ENCODE measurements around the gene TOMM70.
"Not testable (repeated sequence)": the region's sequence is repeated elsewhere in the genome, so short reads cannot be mapped to it uniquely, and the experiment has no call there.

The TOMM70 gene

DNA sequence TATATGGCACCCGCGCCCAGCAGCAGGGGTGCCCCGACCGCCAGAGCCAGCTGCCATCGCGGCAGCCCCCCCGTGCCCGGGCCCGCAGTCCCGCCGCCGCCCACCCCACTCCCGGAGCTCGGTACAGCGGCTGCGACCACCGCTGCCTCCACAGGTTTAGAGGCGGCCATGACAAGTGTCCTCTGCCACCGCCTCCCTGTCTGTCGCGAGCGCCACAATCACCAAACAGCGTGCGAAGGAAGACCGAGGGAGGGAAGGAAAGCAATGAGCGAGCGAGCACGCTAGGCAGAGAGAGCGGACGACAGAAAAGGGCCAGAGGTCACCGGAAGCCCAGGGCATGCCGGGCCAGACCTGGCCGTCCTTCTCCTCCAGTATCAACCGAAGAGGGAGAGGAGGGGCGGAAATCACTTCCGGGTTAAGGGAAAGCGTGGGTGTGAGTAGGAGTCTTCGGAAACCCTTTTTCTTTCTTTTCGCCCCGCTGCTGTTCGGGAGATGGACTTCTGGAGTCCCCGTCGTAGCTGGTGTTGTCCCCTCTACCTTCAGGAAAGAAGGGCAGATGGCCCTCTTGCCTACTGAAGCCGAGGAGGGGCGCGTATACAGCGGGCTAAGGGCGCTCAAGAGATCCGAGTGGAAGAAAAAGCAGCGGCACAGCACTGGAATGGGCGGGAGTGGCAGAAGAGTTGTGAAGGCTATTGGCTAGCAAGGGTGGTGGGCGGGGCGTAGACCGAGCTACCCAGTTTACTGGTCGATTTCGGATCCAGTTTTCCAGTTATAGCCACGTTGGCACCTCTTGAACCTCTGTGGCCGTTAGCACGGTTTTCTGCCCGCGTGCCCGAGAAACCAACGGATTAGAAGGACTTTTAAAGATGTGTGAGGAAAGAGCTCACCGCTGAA is at the start of gene TOMM70, which contains the start of gene LNP1:
TOMM70 (minus strand) TSS at position 310 of the 894 bp plus-strand sequence; CDS start at position 170, 140 bp downstream.
LNP1 (plus strand) TSS at position 760 of the 894 bp plus-strand sequence. CDS start 28,191 bp downstream, outside the sequence.
- peak; percentile 99 for DNase-seq

DNA sequence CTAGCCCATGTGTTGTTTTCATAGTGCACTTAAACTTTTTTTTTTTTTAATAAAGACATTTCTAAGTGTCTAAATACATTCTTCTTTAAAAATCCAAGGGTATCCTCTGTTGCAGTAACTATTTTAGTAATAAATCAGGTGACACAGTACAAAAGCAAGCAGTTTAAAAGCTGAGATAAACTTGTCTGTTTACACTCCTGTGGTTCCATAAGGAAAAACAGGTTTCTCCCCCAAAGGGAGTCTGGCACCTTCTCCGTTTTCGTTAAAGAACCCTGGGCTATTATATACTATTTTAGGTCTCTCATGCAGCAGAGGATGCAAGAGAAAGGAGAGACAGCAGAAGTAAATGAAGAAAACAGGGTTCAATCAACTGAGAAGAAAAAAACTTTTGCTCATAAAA is 48.3 kb upstream of the TOMM70 start:
- DNase-seq: no peak

DNA sequence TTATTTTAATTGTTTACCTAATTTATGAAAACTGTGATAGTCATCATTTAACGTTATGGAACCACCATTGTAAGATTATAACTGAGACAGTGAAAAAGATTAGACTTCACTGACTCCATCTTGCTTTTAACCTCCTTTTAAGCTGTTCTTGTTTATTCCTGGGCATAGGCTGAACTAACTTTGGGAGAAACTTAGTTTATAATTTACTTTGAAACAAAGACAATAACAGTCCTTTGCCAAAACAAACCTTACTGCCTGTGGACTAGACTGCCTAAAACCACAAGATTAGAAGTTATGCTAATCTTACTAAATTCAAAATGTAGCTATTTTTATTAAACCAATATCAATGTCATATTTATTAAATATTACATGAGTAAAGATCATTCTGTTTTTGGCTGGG is 47.2 kb upstream of the TOMM70 start:
- DNase-seq: no peak

DNA sequence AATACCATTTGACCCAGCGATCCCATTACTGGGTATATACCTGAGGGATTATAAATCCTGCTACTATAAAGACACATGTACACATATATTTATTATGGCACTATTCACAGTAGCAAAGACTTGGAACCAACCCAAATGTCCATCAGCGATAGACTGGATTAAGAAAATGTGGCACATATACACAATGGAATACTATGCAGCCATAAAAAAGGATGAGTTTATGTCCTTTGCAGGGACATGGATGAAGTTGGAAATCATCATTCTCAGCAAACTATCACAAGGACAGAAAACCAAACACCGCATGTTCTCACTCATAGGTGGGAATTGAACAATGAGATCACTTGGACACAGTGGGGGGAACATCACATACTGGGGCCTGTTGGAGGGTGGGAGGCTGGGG is 46.2 kb upstream of the TOMM70 start:
- not testable (repeated sequence) for DNase-seq

DNA sequence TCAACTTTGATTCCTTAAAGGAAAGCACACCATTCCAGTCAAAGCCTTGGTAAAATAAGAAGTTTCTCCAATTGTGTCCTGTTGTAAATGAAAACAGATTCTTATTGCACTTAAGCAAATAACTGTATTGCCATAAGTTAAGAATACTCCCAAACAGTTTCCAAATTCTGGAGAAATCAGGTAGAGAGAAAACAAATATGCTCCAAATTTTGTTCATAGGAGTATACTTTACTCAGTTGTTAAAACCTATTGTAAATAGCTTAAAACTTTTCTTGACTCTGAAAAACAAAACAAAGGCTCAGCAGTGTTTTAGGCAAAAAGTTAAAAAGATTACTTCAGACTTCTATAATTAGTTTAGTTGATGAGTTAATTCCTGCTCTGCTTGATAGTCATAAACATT is 42.8 kb upstream of the TOMM70 start:
- DNase-seq: no peak

DNA sequence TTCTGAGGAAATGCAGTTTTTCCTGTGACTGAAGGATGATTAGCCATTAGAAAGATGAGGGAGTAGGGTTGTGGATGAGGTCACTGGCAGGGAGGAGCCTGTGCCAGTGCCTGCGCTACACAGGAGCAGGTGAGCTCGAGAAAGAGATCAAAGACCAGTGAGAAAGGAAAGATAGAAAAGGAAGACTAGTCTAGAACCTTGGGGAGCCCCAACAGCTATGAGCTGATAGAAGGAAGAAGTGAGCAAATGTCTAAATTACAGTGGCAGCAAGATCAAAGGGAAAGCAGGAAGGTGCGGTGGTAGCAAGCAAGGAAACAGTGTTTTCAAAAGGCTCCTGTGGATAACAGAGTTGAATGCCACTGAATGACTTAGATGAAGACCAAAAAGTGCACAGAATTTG is 40.0 kb upstream of the TOMM70 start:
- no peak for DNase-seq

DNA sequence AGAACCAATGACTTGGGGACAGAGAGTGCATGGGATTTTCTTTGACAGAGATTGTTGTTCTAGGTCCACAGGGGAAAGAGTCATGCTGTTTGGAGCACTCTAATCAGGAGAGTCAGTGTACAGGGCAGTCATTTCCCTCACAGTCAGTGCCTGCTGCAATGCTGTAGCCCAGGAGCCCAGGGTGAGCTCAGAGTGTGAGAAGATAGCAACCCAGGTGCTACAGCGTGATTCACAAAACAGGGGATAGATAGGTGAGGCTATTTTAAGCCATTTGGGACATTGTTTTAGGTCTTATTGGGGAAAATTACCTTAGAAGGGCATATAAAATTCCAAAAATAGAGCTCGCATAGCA is 37.7 kb upstream of the TOMM70 start:
- DNase-seq: no peak

DNA sequence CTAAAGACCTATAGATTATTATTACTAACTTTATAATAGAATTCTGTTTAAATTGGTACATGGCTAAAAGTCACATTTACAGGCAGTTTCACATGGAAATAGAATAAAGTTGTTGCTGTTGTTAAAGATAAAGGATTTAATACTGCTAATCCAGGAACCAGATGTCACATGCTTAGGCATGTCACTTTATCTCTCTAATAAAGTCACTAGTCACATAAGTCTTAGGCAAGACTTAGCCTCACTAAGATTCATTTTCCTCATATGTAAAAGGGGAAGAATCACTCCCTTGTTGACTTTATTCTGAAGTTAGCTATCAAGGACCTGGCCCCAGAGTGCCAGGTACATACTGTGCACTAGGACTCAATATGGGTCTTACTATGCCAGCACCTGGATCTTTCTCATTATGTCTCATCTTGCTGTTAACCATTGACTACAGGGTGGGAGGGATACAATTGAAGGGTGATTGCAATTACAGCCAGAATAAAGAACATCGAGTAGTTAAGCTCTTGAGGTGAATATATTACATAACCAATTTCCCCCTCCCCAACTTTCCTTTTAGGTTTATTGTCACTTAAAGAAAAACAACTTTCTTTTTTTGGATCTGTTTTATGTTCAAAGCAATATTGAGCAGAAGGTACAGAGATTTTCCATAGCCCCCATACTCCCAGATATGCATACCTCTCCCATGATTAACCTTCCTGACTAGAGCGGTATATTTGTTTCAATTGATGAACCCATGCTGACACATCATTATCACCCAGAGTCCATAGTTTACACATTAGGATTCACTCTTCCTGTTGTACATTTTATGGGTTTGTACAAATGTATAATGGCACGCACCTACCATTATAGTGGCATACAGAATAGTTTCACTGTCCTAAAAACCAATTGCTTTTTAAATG is 37.1 kb upstream of the TOMM70 start:
- DNase-seq: no peak

DNA sequence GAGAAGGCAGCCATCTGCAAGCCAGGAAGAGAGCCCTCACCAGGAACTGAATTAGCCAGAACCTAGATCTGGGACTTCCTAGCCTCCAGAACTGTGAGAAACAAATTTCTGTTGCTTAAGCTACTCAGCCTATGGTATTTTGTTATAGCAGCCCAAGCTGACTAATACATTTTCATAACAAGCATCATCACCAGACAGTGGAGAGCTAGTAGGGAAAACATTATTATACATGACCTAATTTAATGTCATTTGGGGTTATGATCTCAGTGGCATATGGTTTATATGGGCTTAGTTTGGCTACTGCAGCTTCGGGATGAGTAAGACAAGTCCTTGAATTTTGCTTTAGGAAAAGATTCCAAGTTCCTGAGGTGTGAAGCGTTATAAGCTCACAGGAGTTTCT is 36.1 kb upstream of the TOMM70 start:
- DNase-seq: no peak

DNA sequence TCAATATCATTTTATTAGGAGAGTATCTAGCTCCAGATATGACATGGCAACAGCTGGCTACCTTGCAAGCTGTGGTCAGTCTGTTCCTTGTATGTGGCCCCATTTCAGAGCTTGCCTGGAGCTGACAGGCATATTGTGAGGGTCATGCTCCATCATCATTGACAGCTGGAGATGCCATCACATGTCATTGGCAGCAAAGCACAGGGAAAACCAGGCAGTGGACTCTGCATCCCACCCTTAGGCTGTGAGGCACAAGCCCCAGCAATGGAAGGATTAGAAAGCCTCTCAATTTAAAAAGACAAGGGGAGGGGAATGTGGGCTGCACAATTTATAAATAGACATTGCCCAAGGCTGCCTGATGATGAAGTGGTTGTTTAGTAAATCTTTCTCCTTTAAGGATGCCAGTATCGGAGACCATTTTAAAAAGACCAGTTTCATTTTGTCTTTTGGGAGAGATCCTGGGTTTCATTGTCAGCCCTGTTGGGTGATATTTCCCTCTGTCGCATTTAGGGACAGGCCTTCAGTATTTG is 28.4 kb upstream of the TOMM70 start:
- DNase-seq: no peak

DNA sequence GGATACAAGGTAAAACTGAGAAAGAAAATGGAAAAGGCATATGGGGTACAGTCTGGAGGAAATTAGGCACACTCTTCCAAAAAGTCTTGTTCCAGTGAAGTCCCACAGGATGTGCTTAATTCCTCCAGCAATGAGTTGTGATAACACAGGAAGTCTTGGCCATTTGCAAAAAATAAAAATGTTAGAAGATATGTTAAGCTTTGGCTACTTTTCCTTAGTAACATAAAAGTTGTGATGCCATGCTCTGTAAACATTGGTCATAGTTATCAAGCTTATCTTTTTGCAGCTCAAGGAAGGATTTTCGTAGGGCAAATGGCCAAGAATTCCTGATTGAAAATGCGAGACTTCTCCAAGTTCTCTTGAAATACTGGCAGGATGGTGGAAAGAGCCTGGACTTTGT is 26.8 kb upstream of the TOMM70 start:
- peak; percentile 59 for DNase-seq

DNA sequence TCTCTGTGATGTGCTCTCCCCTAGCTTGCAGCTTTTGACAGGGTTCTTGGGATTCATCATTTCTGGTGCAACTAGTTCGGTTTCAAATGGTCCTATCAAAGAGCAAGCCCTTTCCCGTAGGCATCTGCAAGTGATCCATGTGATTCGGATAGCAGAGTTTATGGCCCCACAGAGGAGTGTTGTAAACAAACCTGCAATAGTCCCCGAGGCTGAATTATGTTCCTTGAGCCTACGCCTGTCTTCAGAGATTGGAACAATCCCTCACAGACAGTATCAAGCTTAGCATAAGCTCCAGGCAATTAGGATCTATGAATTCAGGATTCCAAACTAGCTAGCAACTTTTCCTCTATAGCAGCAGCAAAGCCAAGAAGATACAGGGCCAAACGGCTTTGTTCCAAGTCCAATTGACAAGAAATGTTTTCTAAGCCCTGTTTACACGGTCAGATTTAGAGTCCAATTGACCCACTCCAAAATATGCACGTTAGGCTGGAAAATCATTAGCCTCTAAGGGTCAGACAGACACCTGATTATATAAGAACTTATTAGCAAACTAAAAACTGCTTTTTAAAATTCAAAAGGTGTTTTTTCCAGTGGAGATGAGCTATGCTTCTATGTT is 25.3 kb upstream of the TOMM70 start:
- DNase-seq: no peak

DNA sequence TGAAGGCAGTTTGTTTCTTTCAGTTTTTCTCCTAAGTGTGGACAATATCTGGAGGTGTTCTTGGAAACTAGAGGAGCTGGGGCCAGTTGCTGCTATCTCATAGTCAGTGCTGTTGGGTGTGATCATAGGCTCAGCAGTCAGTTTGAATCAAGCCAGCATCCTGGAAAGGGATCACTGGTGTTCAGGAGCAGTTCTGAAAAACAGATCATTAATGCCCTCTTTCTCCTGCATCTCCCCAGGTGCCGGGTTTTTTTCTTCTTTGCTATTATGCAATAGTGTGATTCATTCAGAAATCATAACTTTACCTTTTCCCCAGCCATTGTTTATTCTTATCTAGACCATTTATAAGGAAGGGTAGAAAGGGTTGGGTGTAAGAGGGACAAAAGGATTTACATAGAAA is 24.4 kb upstream of the TOMM70 start:
- peak; percentile 42 for DNase-seq

DNA sequence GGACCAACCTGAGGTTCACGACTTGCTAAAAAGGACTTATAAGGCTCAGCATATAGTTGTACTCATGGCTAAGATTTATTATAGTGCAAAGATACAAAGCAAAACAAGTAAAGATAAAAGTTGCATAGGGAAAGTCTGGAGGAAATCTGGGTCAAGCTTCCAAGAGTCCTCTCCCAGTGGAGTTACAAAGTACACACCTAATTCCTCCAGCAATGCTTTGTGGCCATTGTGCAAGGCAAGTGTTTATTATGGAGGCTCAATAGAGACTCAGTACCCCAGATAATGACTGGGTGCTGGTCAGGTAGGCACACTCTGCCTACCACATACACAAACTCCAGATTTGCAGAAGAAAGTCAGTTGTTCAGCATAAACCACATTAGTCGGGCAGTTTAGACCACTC is 23.4 kb upstream of the TOMM70 start:
- DNase-seq: no peak

DNA sequence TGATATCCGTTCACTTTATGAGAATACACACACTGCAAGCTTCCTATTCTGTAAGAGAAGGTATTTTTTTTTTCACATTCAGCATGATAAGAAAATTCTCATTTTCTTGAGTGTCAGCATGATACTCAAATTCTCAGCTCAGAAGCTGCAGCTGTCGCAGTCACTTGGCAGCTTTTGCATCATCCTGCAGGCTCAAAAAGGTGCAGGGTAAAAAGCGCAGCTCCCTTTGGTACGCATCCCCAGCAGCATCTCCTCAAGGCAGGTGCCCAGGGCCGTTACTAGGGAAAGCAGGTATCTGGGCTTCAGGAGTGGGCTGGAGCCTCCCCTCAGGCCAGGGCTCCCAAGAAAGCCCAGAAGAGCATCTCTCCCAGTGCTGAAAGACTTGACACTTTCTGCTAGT is 22.7 kb upstream of the TOMM70 start:
- DNase-seq: no peak

DNA sequence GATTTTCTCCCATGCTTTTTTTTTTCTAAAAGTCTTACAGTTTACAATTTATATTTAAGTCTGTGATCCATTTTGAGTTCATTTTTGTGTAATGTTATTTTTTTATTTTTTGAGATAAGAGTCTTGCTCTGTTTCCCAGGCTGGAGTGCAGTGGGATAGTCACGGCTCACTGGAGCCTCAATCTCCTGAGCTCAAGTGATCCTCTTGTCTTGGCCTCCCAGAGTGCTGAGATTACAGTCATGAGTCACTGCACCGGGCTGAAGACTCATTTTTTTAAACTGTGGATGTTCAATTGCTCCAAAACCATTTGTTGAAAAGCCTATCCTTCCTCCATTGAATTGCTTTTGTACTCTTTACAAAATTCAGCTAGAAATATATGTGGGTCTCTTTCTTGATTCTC is 20.0 kb upstream of the TOMM70 start:
- no peak for DNase-seq

DNA sequence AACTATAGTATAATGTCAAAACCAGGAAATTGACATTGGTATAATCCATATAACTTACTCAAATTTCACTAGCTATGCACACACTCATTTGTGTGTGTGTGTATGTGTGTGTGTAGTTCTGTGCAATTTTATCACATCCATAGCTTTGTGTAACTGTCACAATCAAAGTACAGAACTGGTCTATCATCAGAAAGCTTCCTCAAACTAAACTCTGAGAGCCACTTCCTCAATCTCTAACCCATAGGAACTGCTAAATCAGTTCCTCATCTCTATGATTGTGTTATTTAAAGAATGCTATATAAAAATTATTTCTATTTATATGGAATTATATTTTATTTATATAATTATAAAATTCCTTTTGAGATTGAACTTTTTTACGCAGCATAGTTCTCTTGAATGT is 18.5 kb upstream of the TOMM70 start:
- no peak for DNase-seq

DNA sequence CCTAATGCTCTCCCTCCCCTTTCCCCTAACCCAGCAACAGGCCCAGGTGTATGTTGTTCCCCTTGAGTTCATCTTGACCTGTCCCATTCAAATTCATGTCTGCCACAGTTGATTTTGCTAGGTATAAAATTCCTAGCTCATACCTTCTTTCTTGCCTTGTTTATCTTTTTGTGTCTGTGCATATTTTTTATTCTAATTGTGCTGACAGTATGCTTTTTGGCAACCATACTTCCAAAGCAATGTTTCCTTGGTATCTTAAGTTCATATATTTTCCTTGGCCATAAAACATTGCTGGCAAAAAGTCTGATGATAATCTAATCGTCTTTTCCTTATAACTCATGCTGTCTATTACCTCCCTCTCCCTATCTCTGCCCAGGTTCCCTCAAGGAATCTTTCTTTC is 16.0 kb upstream of the TOMM70 start:
- DNase-seq: no peak

DNA sequence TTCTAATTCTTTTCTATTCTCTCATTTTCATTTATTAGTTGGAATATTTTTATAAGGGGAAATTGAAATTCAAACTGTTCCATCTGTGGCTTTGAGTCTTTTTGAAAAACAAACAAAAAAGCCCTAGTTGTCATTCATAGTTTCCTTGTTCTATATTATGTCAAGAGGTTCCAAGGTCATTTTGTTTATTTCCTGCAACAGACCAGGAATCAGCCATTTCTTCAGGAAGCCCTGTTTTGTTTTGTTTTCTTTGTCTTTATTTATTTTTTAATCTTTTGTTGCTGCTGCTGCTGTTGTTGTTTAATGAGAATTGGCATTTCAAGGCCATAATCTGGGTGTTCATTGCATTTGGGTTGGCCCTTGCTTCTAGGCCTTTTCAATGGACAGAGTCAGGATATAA is 15.3 kb upstream of the TOMM70 start:
- no peak for DNase-seq

DNA sequence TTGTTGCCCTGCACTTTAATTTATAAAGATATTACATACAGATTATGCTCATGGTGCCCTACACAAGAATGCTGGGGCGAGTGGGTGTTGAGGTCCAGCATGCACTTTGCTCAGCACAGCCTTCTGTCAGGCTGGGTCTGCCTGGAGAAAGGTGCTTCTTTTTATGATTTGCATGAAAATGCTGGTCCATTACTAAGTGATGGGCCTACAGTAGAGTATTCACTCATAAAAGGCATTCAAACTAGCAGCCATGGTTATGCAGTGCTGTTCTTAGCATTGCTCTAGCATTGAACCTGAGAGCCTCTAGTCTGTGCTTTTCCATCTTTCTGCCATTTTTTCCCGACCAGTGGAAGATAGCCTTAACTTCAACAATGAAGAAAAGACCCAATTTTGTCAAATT is 12.7 kb upstream of the TOMM70 start:
- DNase-seq: no peak

DNA sequence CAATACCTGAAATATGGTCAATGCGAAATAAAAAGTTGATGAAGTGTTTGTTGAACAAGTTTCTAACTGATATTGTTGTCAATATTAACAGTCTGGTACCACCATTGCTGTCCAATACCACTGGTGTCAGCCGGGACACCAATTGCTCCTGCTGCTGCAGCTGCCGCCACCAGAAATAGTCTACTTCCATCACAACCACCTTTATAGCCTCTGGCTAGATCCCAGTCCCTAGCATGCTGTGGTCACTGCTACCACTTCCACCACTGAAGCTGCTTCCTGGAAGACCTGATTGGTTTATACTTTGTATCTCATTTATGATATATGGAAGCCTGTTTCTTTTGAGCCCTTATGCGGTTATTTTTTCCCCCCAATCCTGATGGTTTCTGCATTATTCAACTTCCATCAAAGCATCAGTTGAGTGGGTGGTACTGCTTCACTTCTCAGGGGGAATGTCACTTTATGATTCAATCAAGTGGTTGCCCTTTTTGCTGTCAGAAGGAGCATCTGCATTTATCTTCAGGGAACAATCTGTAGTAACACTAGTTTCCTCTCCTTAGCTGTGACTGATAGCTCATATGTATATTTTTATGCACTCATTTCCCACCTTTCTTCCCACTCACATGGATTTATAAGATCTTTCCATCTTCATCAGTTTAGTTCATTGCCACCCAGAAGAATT is 12.2 kb upstream of the TOMM70 start:
- DNase-seq: no peak
